Measurements from ENCODE around the gene GCDH. TPM values are rescaled to one million over a fixed set of nuclear protein-coding genes. Genes with fewer than 3 reads are reported as not detected.

The GCDH gene
- total RNA-seq, 1 experiment from 2014 or later: 24.9 TPM

DNA sequence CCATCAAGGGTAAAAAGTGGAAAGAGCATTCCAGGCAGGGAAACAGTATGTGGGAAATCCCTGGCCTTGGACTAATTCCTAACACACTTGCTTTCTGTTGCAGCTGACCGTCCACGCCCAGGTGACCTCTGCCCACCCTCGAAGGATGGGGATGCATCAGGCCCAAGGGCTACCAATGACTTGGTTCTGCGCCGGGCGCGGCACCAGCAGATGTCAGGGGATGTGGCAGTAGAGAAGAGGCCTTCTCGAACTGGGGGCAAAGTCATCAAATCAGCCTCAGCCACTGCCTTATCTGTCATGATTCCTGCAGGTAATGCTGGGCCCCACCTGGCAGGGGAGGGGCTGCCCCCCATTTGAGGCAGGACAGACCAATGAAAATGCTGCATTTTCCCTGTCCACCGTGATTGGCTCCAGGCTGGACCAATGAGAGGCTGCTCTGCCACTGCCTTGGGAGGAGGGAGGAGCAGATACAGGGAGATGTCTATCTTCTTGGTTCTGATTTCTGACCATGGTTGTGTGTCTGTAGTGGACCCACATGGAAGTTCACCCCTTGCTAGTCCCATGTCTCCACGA lies 22.3 kb upstream of the GCDH start:
- Histone ChIP-seq H3K27ac (ENCODE audit: low read length) (no peak overlapping the region), H2AFZ (ENCODE audit: low read length) (no peak overlapping the region), H3K9ac (ENCODE audit: low read length) (no peak overlapping the region), H3K4me1 (ENCODE audit: low read length) (peaks cover 7% of the 10 kb centered on the region), H4K20me1 (ENCODE audit: insufficient read depth, low read depth, low read length) (no peaks in the 10 kb centered on the region), H3K9me2 (replicated peaks; ENCODE audit: insufficient read depth, low read length) (no peaks in the 10 kb centered on the region), H3K4me2 (ENCODE audit: low read depth, low read length, poor library complexity, severe bottlenecking) (no peak overlapping the region), H3K9me3 (ENCODE audit: low read length) (no peaks in the 10 kb centered on the region; the same call in 1 of the 2 replicates), H3K79me2 (ENCODE audit: low read length) (no peaks in the 10 kb centered on the region), H3K4me3 (ENCODE audit: low read length) (no peak overlapping the region), H3K36me3 (ENCODE audit: insufficient read depth, low read length) (peaks cover 9% of the 10 kb centered on the region), H3K27me3 (ENCODE audit: low read length) (no peaks in the 10 kb centered on the region)
- DNase-seq: peak; percentile 89

GRCh38 chr19:12871681-12872080 lies 19.3 kb upstream of the GCDH start:
- H3K27me3 ChIP-seq (ENCODE audit: low read length): no peaks in the 10 kb centered on the region
- H3K79me2 ChIP-seq (ENCODE audit: low read length): no peaks in the 10 kb centered on the region
- peaks cover 7% of the 10 kb centered on the region for H3K4me1 ChIP-seq (ENCODE audit: low read length)
- H3K27ac ChIP-seq (ENCODE audit: low read length): no peak overlapping the region
- H3K4me3 ChIP-seq (ENCODE audit: low read length): no peak overlapping the region
- no peak overlapping the region for H3K4me2 ChIP-seq (ENCODE audit: low read depth, low read length, poor library complexity, severe bottlenecking)
- peaks cover 16% of the 10 kb centered on the region for H3K36me3 ChIP-seq (ENCODE audit: insufficient read depth, low read length)
- H3K9me2 ChIP-seq (replicated peaks; ENCODE audit: insufficient read depth, low read length): no peaks in the 10 kb centered on the region
- no peaks in the 10 kb centered on the region; the same call in 1 of the 2 replicates for H3K9me3 ChIP-seq (ENCODE audit: low read length)
- no peaks in the 10 kb centered on the region for H4K20me1 ChIP-seq (ENCODE audit: insufficient read depth, low read depth, low read length)
- DNase-seq: no peak
- H3K9ac ChIP-seq (ENCODE audit: low read length): no peak overlapping the region
- H2AFZ ChIP-seq (ENCODE audit: low read length): no peak overlapping the region

DNA sequence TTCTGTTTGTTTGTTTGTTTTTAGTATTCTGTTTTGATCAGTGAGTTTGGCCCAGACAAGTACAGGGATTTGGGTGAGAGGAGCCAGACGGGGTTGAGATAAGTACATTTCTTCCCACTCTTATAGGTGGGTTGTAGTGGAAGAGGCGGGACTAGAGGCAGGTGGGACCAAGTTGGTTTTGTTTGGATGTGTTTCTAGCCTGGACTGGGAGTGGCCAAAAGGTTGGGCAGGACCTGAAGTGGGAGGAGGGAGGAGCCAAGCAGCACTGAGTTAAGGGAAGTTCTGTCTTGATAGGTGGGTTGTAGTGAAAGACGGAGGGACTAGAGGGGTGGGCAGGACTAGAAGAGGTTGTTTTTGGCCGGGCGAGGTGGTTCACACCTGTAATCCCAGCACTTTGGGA lies 18.7 kb upstream of the GCDH start:
- no peak overlapping the region for H3K27ac ChIP-seq (ENCODE audit: low read length)
- H2AFZ ChIP-seq (ENCODE audit: low read length): no peak overlapping the region
- peak; percentile 55 for DNase-seq
- no peaks in the 10 kb centered on the region for H4K20me1 ChIP-seq (ENCODE audit: insufficient read depth, low read depth, low read length)
- H3K79me2 ChIP-seq (ENCODE audit: low read length): no peaks in the 10 kb centered on the region
- H3K4me1 ChIP-seq (ENCODE audit: low read length): peaks cover 5% of the 10 kb centered on the region
- no peak overlapping the region for H3K4me2 ChIP-seq (ENCODE audit: low read depth, low read length, poor library complexity, severe bottlenecking)
- H3K9ac ChIP-seq (ENCODE audit: low read length): no peak overlapping the region
- no peaks in the 10 kb centered on the region; the same call in 1 of the 2 replicates for H3K9me3 ChIP-seq (ENCODE audit: low read length)
- no peak overlapping the region for H3K4me3 ChIP-seq (ENCODE audit: low read length)
- no peaks in the 10 kb centered on the region for H3K9me2 ChIP-seq (replicated peaks; ENCODE audit: insufficient read depth, low read length)
- no peaks in the 10 kb centered on the region for H3K27me3 ChIP-seq (ENCODE audit: low read length)
- H3K36me3 ChIP-seq (ENCODE audit: insufficient read depth, low read length): peaks cover 16% of the 10 kb centered on the region

DNA sequence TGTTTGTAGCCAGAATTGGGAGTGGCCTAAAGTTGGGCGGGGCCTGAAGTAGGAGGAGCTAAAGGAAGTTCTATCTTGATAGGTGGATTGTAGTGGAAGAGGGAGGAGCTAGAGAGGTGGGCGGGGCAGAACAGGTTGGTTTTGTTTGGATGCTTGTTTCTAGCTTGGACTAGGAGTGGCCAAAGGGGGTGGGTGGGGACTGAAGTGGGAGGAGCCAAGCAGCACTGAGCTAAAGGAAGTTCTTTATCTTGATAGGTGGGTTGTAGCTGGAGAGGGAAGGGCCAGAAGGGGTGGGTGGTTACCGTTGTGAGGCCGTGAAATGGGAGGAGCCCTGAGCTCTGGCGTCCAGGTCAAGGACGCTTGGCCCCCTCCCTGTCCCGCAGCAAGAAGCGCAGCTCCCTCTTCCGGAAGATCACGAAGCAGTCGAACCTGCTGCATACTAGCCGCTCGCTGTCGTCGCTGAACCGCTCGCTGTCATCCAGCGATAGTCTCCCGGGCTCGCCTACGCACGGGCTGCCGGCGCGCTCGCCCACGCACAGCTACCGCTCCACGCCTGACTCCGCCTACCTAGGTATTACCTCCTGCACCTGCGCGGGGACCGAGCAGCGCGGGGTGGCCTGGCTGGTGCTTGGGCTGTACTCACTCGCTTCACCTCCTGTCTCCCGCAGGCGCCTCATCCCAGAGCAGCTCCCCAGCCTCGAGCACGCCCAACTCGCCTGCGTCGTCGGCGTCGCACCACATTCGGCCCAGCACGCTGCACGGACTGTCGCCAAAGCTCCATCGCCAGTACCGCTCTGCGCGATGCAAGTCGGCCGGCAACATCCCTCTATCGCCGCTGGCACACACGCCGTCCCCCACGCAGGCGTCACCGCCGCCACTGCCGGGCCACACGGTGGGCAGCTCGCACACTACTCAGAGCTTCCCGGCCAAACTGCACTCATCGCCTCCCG lies 17.7 kb upstream of the GCDH start:
- no peaks in the 10 kb centered on the region for H4K20me1 ChIP-seq (ENCODE audit: insufficient read depth, low read depth, low read length)
- peak; percentile 87 for DNase-seq
- H3K9me2 ChIP-seq (replicated peaks; ENCODE audit: insufficient read depth, low read length): no peaks in the 10 kb centered on the region
- H3K4me3 ChIP-seq (ENCODE audit: low read length): no peak overlapping the region
- no peak overlapping the region for H2AFZ ChIP-seq (ENCODE audit: low read length)
- no peak overlapping the region for H3K4me2 ChIP-seq (ENCODE audit: low read depth, low read length, poor library complexity, severe bottlenecking)
- no peak overlapping the region for H3K9ac ChIP-seq (ENCODE audit: low read length)
- no peaks in the 10 kb centered on the region for H3K27me3 ChIP-seq (ENCODE audit: low read length)
- H3K79me2 ChIP-seq (ENCODE audit: low read length): no peaks in the 10 kb centered on the region
- no peak overlapping the region for H3K27ac ChIP-seq (ENCODE audit: low read length)
- no peaks in the 10 kb centered on the region for H3K4me1 ChIP-seq (ENCODE audit: low read length)
- no peaks in the 10 kb centered on the region; the same call in 1 of the 2 replicates for H3K9me3 ChIP-seq (ENCODE audit: low read length)
- H3K36me3 ChIP-seq (ENCODE audit: insufficient read depth, low read length): peaks cover 16% of the 10 kb centered on the region

DNA sequence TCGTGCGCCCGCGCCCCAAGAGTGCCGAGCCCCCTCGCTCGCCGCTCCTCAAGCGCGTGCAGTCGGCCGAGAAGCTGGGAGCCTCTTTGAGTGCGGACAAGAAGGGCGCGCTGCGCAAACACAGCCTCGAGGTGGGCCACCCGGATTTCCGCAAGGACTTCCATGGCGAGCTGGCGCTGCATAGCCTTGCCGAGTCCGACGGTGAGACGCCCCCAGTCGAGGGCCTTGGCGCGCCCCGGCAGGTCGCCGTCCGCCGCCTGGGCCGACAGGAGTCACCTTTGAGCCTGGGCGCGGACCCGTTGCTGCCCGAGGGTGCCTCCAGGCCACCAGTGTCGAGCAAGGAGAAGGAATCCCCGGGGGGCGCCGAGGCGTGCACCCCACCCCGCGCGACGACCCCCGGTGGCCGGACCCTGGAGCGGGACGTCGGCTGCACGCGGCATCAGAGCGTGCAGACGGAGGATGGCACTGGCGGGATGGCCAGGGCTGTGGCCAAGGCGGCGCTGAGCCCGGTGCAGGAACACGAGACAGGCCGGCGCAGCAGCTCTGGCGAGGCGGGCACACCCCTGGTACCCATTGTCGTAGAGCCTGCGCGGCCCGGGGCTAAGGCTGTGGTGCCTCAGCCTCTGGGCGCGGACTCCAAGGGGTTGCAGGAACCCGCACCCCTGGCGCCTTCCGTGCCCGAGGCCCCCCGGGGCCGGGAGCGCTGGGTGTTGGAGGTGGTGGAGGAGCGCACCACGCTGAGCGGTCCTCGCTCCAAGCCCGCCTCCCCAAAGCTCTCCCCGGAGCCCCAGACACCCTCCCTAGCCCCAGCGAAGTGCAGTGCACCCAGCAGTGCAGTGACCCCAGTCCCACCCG lies 16.8 kb upstream of the GCDH start:
- Histone ChIP-seq H3K9ac (ENCODE audit: low read length) (no peak overlapping the region), H3K9me3 (ENCODE audit: low read length) (no peaks in the 10 kb centered on the region; the same call in 1 of the 2 replicates), H4K20me1 (ENCODE audit: insufficient read depth, low read depth, low read length) (no peaks in the 10 kb centered on the region), H3K27me3 (ENCODE audit: low read length) (no peaks in the 10 kb centered on the region), H3K9me2 (replicated peaks; ENCODE audit: insufficient read depth, low read length) (no peaks in the 10 kb centered on the region), H3K36me3 (ENCODE audit: insufficient read depth, low read length) (peaks cover 16% of the 10 kb centered on the region), H3K4me2 (ENCODE audit: low read depth, low read length, poor library complexity, severe bottlenecking) (no peak overlapping the region), H3K4me3 (ENCODE audit: low read length) (no peak overlapping the region), H3K4me1 (ENCODE audit: low read length) (no peaks in the 10 kb centered on the region), H2AFZ (ENCODE audit: low read length) (no peak overlapping the region), H3K27ac (ENCODE audit: low read length) (no peak overlapping the region), H3K79me2 (ENCODE audit: low read length) (no peaks in the 10 kb centered on the region)
- no peak for DNase-seq

- peaks cover 16% of the 10 kb centered on the region for H3K36me3 ChIP-seq (ENCODE audit: insufficient read depth, low read length)
- no peak overlapping the region for H3K9ac ChIP-seq (ENCODE audit: low read length)
- no peak for DNase-seq
- H4K20me1 ChIP-seq (ENCODE audit: insufficient read depth, low read depth, low read length): no peaks in the 10 kb centered on the region
- H3K79me2 ChIP-seq (ENCODE audit: low read length): no peaks in the 10 kb centered on the region
- H2AFZ ChIP-seq (ENCODE audit: low read length): no peak overlapping the region
- H3K4me3 ChIP-seq (ENCODE audit: low read length): no peak overlapping the region
- no peaks in the 10 kb centered on the region for H3K27me3 ChIP-seq (ENCODE audit: low read length)
- no peaks in the 10 kb centered on the region; the same call in 1 of the 2 replicates for H3K9me3 ChIP-seq (ENCODE audit: low read length)
- no peaks in the 10 kb centered on the region for H3K9me2 ChIP-seq (replicated peaks; ENCODE audit: insufficient read depth, low read length)
- peaks cover 2% of the 10 kb centered on the region for H3K4me1 ChIP-seq (ENCODE audit: low read length)
- no peak overlapping the region for H3K27ac ChIP-seq (ENCODE audit: low read length)
- H3K4me2 ChIP-seq (ENCODE audit: low read depth, low read length, poor library complexity, severe bottlenecking): no peak overlapping the region
Measured at GRCh38 chr19:12875086-12875485, 15.9 kb upstream of the GCDH start.

DNA sequence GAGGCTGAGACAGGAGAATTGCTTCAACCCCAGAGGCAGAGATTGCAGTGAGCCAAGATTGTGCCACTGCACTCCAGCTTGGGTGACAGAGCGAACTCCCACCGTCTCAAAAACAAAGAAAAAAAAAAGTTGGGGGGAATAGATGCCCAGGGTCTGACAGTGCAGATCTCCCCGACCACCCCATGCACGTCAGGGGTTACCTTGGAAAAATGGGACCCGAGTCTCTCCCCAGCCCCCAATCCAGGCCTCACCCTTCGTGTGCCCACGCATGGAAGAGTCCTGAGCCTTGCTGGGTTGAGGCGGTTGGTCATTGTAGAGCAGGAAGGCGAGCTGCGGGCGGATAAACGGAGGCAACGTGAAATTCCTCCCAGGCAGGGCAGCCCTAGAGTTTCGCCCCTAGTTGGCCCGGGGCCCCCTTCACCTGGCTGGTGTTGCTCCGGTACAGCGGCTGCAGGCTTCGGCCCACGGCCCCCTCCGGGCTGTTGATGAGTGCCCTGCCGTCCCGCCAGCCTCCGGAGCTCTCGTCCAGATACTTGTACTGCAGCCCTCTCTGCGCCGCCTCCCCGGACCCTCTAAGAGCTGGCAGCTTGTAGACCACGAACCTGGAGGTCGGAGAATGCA lies 10.3 kb upstream of the GCDH start:
- peak overlapping the region; percentile 98 for H3K4me3 ChIP-seq (ENCODE audit: low read length)
- DNase-seq: peak; percentile 66
- H3K4me1 ChIP-seq (ENCODE audit: low read length): peaks cover 21% of the 10 kb centered on the region
- no peaks in the 10 kb centered on the region for H3K27me3 ChIP-seq (ENCODE audit: low read length)
- no peaks in the 10 kb centered on the region for H3K9me2 ChIP-seq (replicated peaks; ENCODE audit: insufficient read depth, low read length)
- no peaks in the 10 kb centered on the region for H3K36me3 ChIP-seq (ENCODE audit: insufficient read depth, low read length)
- H3K4me2 ChIP-seq (ENCODE audit: low read depth, low read length, poor library complexity, severe bottlenecking): peak overlapping the region; percentile 94
- H3K9me3 ChIP-seq (ENCODE audit: low read length): peaks cover 10% of the 10 kb centered on the region
- H4K20me1 ChIP-seq (ENCODE audit: insufficient read depth, low read depth, low read length): no peaks in the 10 kb centered on the region
- peak overlapping the region; percentile 98 for H3K9ac ChIP-seq (ENCODE audit: low read length)
- H2AFZ ChIP-seq (ENCODE audit: low read length): peak overlapping the region; percentile 95
- peaks cover 5% of the 10 kb centered on the region; the same call in 1 of the 2 replicates for H3K79me2 ChIP-seq (ENCODE audit: low read length)
- peak overlapping the region; percentile 81 for H3K27ac ChIP-seq (ENCODE audit: low read length)

Measured in Karpas-422 (cell line).